Stimulated activated CD8-positive, alpha-beta memory T cell treated with anti-CD3 and anti-CD28 coated beads, Interleukin-12 subunit alpha, Interleukin-12 subunit beta, amount 100 ng/mL, for 4 hours (primary cell): ENCODE measurements around the gene LRBA.

Source experiments
- DNase-seq: peaks from one replicate; pipeline ENCODE4 v3.0.0-alpha.2; 2020; ENCODE audit warnings: low read depth

LRBA gene

GRCh38 chr4:150318971-150319370, 696.1 kb downstream of the LRBA start:
- no peak for DNase-seq

- DNase-seq: no peak
These were observed 696.6 kb downstream of the LRBA start for GRCh38 chr4:150318527-150318926.

GRCh38 chr4:150316332-150317205, 698.5 kb downstream of the LRBA start:
- DNase-seq: no peak

GRCh38 chr4:150315691-150316090, 699.4 kb downstream of the LRBA start:
- no peak for DNase-seq

- DNase-seq: no peak
These were observed 699.9 kb downstream of the LRBA start for GRCh38 chr4:150315175-150315574.

- no peak for DNase-seq
These were observed 701.1 kb downstream of the LRBA start for GRCh38 chr4:150314031-150314430.

- DNase-seq: no peak
These were observed 704.8 kb downstream of the LRBA start for GRCh38 chr4:150310159-150310895.

- DNase-seq: no peak
These were observed 706.1 kb downstream of the LRBA start for GRCh38 chr4:150308824-150309472.

- no peak for DNase-seq
These were observed 708.4 kb downstream of the LRBA start for GRCh38 chr4:150306719-150307118.

- no peak for DNase-seq
These were observed 709.1 kb downstream of the LRBA start for GRCh38 chr4:150305995-150306394.

GRCh38 chr4:150302553-150302952, 712.5 kb downstream of the LRBA start:
- DNase-seq: no peak

- no peak for DNase-seq
These were observed 715.3 kb downstream of the LRBA start for GRCh38 chr4:150299816-150300215.

- no peak for DNase-seq
These were observed 717.1 kb downstream of the LRBA start for GRCh38 chr4:150297861-150298474.

- DNase-seq: no peak
These were observed 725.2 kb downstream of the LRBA start for GRCh38 chr4:150289881-150290280.

GRCh38 chr4:150289198-150289597, 725.9 kb downstream of the LRBA start:
- no peak for DNase-seq

GRCh38 chr4:150286656-150287055, 728.4 kb downstream of the LRBA start:
- no peak for DNase-seq

GRCh38 chr4:150283689-150284088, 731.4 kb downstream of the LRBA start:
- no peak for DNase-seq

GRCh38 chr4:150280975-150281374, 734.1 kb downstream of the LRBA start:
- DNase-seq: no peak

- DNase-seq: no peak
These were observed 734.8 kb downstream of the LRBA start for GRCh38 chr4:150280081-150280895.

- DNase-seq: no peak
These were observed 736.9 kb downstream of the LRBA start for GRCh38 chr4:150278206-150278605.

GRCh38 chr4:150268444-150268843, 746.6 kb downstream of the LRBA start:
- no peak for DNase-seq
